ENCODE measurements around the gene ACYP2.
"Not testable (repeated sequence)": the region's sequence is repeated elsewhere in the genome, so short reads cannot be mapped to it uniquely, and the experiment has no call there.

The ACYP2 gene

GRCh38 chr2:54099370-54099769, 16.0 kb upstream of the ACYP2 start:
- DNase-seq (ENCODE audit: low spot score): no peak

- peak; percentile 94 for DNase-seq (ENCODE audit: low spot score)
Observed at GRCh38 chr2:54099829-54100585, 15.4 kb upstream of the ACYP2 start.

- no peak for DNase-seq (ENCODE audit: low spot score)
Observed at GRCh38 chr2:54100772-54101171, 14.6 kb upstream of the ACYP2 start.

- peak; percentile 93 for DNase-seq (ENCODE audit: low spot score)
Observed at GRCh38 chr2:54103454-54104314, 11.7 kb upstream of the ACYP2 start.

- peak; percentile 85 for DNase-seq (ENCODE audit: low spot score)
Observed at GRCh38 chr2:54106631-54107454, 8.6 kb upstream of the ACYP2 start.

- DNase-seq (ENCODE audit: low spot score): no peak
Observed at GRCh38 chr2:54107455-54107764, 8.0 kb upstream of the ACYP2 start.

GRCh38 chr2:54107903-54108615, 7.4 kb upstream of the ACYP2 start:
- DNase-seq (ENCODE audit: low spot score): no peak

GRCh38 chr2:54109848-54110247, 5.6 kb upstream of the ACYP2 start:
- DNase-seq (ENCODE audit: low spot score): no peak

- peak; percentile 42 for DNase-seq (ENCODE audit: low spot score)
Observed at GRCh38 chr2:54114479-54114878, 936 bp upstream of the ACYP2 start.

GRCh38 chr2:54114936-54115283, 505 bp upstream of the ACYP2 start:
- no peak for DNase-seq (ENCODE audit: low spot score)

GRCh38 chr2:54116598-54116997, 1.2 kb downstream of the ACYP2 start:
- peak; percentile 16 for DNase-seq (ENCODE audit: low spot score)

GRCh38 chr2:54120950-54121349, 5.5 kb downstream of the ACYP2 start:
- no peak for DNase-seq (ENCODE audit: low spot score)

GRCh38 chr2:54122171-54122935, 6.9 kb downstream of the ACYP2 start:
- DNase-seq (ENCODE audit: low spot score): no peak

GRCh38 chr2:54122939-54123338, 7.5 kb downstream of the ACYP2 start:
- DNase-seq (ENCODE audit: low spot score): no peak

GRCh38 chr2:54127174-54127573, 11.8 kb downstream of the ACYP2 start:
- DNase-seq (ENCODE audit: low spot score): not testable (repeated sequence)

- no peak for DNase-seq (ENCODE audit: low spot score)
Observed at GRCh38 chr2:54133056-54133455, 17.6 kb downstream of the ACYP2 start.

- DNase-seq (ENCODE audit: low spot score): no peak
Observed at GRCh38 chr2:54139210-54139609, 23.8 kb downstream of the ACYP2 start.

GRCh38 chr2:54143780-54144179, 28.4 kb downstream of the ACYP2 start:
- DNase-seq (ENCODE audit: low spot score): no peak

- DNase-seq (ENCODE audit: low spot score): no peak
Observed at GRCh38 chr2:54148391-54148790, 33.0 kb downstream of the ACYP2 start.

GRCh38 chr2:54149638-54150441, 34.4 kb downstream of the ACYP2 start:
- no peak for DNase-seq (ENCODE audit: low spot score)
